GM18502 (cell line): ENCODE results near the gene NEUROG2.
"Not testable (repeated sequence)": the region's sequence is repeated elsewhere in the genome, so short reads cannot be mapped to it uniquely, and the experiment has no call there.

Experiments used
- ATAC-seq: cut with Tn5 transposase; IDR thresholded peaks from one replicate; pipeline ENCODE4 v1.9.1; 2021; ENCODE audit warnings: mild to moderate bottlenecking; ENCODE audit not compliant: unreplicated experiment, poor library complexity

Gene NEUROG2

DNA sequence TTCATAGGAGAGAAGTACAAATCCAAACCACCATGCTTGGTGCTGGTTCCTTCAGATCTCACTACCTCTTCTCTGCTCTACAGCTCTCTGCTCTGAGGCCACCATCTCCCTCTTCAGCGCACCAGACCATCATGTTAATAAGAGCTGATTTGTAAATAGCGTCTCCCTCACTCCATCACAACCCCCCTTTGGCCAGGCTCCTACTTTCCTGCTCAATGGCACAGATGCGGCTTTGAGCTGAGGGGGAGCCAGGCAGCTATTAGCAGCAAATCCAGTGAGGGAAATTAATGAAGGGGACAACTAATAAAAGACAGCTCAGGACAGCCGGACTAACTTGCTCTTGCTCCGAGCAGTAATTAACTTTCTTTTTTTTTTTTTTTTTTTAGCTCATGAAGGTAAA, 13.1 kb downstream of the NEUROG2 start:
- no peak for ATAC-seq

DNA sequence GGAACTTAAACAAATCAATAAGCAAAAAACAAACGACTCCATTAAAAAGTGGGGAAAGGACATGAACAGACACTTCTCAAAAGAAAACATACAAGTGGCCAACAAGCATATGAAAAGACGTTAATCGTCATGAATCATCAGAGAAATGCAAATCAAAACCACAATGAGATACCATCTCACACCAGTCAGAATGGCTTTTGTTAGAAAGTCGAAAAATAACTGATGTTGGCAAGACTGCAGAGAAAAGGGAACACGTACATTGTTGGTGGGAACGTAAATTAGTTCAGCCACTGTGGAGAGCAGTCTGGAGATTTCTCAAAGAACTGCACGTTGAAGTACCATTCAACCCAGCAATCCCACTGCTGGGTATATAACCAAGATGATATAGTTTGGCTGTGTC, 23.7 kb downstream of the NEUROG2 start:
- ATAC-seq = no peak

DNA sequence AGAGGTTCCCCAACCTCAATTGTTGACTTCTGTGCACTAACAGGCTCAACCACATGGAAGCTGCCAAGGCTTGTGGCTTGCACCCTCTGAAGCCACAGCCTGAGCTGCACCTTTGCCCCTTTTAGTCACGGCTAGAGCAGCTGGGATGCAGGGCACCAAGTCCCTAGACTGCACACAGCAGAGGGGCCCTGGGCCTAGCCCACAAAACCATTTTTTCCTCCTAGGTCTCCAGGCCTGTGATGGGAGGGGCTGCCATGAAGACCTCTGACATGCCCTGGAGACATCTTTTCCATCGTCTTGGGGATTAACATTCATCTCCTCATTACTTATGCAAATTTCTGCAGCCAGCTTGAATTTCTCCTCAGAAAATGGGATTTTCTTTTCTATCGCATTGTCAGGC, 25.2 kb downstream of the NEUROG2 start:
- not testable (repeated sequence) for ATAC-seq

DNA sequence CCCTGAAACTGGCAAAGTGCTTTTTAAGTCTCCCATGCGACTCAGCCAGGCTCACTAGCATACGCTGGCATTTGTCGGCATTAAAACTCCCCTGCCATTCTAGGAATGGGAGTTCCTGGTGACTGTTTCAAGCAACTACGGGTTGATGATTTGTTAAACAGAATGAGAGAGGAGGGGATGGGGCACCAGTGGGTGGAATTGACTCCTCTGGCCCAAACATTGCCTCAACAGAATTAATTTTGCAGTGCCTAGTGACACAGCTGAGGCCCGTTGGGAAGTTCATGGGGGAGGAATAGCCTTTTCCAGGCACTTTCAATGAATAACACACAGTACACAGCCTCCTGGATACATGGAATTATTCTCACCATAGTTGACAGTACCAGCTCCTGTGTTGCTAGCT, 30.1 kb downstream of the NEUROG2 start:
- no peak for ATAC-seq

DNA sequence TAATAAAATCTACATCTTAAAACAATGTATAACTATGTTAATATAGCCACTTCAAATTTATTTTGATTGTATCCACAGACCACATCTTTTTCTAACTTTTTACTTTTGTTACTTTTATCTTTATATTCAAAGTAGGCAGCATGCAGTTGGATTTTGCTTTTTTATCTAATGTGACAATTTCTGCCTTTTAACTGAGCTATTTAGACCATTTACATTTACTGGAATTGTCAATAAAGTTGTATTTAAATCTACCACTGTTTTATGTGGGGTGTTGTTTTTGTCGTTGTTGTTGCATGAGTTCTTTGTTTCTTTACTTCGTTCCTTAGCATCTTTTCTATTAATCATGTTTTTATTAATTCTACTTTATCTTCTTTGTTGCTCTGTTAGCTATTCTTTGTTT, 42.0 kb downstream of the NEUROG2 start:
- no peak for ATAC-seq

DNA sequence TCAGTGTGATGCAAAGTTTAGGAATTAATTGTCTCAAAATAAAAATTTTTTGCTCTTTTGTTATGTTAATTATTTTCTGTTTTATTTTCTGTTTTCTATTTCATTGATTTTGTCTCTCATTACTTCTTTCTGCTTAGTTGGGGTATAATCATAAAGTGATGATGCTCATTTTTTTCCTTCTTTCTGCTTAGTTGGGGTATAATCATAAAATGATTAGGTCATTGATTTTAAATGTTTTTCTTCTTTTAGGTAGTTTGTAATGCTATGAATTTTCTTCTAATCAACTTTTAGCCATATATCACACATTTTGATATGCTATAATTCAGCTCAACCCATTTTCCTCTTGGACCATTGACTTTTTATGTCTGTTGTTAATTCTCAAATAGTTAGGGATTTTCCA, 43.7 kb downstream of the NEUROG2 start:
- no peak for ATAC-seq
